Progenitor cell of endocrine pancreas (in vitro differentiated cells): ENCODE data around the gene GPR18. TPM values are rescaled to one million over a fixed set of nuclear protein-coding genes. Genes with fewer than 3 reads are reported as not detected.

Experiments
- DNase-seq: peaks from one replicate; pipeline ENCODE4 v3.0.0; 2021; ENCODE audit warnings: low spot score; ENCODE audit not compliant: unreplicated experiment
- H3K27ac Mint-ChIP-seq: 2 replicates; pipeline ENCODE4 v1.8.0; 2021; ENCODE audit warnings: mild to moderate bottlenecking, moderate library complexity, mixed read lengths
- H3K27me3 Mint-ChIP-seq: 2 replicates; pipeline ENCODE4 v1.8.0; 2021; ENCODE audit warnings: mixed read lengths
- H3K36me3 Mint-ChIP-seq: 2 replicates; pipeline ENCODE4 v1.8.0; 2022; ENCODE audit warnings: mixed read lengths; ENCODE audit not compliant: insufficient read depth
- H3K4me1 Mint-ChIP-seq: 2 replicates; pipeline ENCODE4 v1.8.0; 2021; ENCODE audit warnings: low read depth, mixed read lengths
- H3K4me3 Mint-ChIP-seq: 2 replicates; pipeline ENCODE4 v1.8.0; 2021; ENCODE audit warnings: low read depth, mild to moderate bottlenecking, moderate library complexity, mixed read lengths
- H3K9me3 Mint-ChIP-seq: 2 replicates; pipeline ENCODE4 v1.8.0; 2021; ENCODE audit warnings: low read depth, mixed read lengths
- total RNA-seq: library from RNA; stranded (reverse); gene quantifications from 2 replicates; pipeline ENCODE4 v1.2.1, GENCODE V29; 2021
- TF ChIP-seq, protein P1 (sequence below): fragments of 200-600 bp; sonication (generic); IDR thresholded peaks from one replicate; pipeline ENCODE4 v1.5.0; 2021; ENCODE audit warnings: antibody characterized with exemption, mild to moderate bottlenecking; ENCODE audit not compliant: unreplicated experiment

GPR18 gene
- total RNA-seq, 1 donor from 2014 or later = not detected

DNA sequence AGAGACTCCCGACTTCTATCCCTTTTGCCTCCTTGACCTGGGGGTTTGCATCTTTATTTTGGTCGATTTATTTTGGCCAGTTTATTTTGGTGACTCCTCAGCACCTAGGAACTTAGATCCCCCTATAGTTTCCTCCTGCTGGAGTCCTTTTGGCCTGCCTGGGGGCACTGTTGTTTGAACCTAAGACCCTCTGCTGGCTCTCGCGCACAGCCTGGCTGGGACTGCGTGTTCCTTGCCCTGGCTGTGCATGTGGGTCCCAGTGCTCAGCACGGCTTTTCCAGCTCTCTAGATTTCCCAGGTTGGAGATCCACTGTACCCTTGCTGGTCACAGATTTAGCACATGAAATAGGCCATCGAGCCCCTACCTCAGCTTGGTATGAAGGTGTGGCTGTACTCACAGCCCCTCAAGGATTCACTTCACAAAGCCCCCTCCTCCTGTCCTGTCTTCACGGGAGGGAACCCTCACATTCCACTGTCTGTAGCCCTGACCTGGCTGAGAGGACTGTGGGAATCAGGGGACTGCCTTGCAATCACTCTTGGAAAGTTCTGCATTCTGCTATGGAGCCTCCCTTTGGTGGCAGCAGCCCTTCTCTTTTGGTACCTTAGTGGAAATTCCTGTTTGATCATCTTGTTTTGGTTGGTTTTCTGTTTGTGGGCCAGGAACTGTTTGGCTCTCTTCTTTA is 49.2 kb downstream of the GPR18 start:
- Mint-ChIP-seq H3K27me3 (no peaks in the 10 kb centered on the region), H3K27ac (no peak overlapping the region), H3K4me3 (no peak overlapping the region), H3K36me3 (peaks cover 2% of the 10 kb centered on the region), H3K9me3 (no peaks in the 10 kb centered on the region), H3K4me1 (peaks cover 19% of the 10 kb centered on the region)
- no peak for DNase-seq
- TF ChIP-seq, protein P1, sequence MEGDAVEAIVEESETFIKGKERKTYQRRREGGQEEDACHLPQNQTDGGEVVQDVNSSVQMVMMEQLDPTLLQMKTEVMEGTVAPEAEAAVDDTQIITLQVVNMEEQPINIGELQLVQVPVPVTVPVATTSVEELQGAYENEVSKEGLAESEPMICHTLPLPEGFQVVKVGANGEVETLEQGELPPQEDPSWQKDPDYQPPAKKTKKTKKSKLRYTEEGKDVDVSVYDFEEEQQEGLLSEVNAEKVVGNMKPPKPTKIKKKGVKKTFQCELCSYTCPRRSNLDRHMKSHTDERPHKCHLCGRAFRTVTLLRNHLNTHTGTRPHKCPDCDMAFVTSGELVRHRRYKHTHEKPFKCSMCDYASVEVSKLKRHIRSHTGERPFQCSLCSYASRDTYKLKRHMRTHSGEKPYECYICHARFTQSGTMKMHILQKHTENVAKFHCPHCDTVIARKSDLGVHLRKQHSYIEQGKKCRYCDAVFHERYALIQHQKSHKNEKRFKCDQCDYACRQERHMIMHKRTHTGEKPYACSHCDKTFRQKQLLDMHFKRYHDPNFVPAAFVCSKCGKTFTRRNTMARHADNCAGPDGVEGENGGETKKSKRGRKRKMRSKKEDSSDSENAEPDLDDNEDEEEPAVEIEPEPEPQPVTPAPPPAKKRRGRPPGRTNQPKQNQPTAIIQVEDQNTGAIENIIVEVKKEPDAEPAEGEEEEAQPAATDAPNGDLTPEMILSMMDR = no peak

DNA sequence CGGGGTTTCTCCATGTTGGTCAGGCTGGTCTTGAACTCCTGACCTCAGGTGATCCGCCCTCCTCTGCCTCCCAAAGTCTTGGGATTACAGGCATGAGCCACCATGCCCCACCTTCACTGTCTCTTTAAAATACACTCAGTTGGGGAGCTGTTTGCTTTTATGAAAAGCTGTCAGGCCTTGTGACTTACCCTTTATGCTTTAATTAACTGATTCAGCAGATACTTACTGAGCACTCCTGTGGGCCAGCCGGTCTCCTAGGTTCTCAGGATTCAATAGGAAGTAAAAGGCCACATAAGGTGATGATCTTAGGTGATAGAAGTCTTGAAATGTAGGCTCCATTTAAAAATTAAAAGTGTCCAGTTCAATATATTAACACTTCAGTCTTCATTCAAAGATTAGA is 50.0 kb downstream of the GPR18 start:
- Mint-ChIP-seq H3K36me3 (peaks cover 2% of the 10 kb centered on the region), H3K4me1 (peaks cover 22% of the 10 kb centered on the region)

DNA sequence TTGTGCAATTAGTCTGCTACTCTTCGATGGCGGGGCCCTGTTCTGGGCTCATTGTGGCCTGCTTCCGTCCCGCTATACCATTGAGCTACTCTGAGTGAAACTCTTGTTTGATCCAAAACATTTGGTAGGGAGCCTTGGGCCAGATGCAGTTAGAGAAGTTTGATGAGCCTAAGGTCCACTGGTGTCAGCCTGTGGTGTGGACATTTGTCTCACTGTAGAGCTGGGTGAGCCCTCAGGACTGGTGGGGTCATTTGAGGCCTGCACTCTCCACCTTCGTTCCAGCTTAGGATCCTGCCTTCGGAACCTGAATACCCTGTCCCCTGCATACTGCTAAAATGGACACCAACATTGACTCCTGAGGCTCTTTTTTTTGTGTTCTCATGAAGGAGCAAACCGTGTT is 50.7 kb downstream of the GPR18 start:
- peaks cover 2% of the 10 kb centered on the region for H3K36me3 Mint-ChIP-seq
- TF ChIP-seq, protein P1 = no peak
- H3K27me3 Mint-ChIP-seq = no peaks in the 10 kb centered on the region
- no peak for DNase-seq
- H3K9me3 Mint-ChIP-seq = no peaks in the 10 kb centered on the region
- no peak overlapping the region for H3K27ac Mint-ChIP-seq
- peaks cover 24% of the 10 kb centered on the region for H3K4me1 Mint-ChIP-seq
- H3K4me3 Mint-ChIP-seq = no peak overlapping the region

More for the DNA sequence above, 50.0 kb downstream of the GPR18 start:
- H3K27me3 Mint-ChIP-seq = no peaks in the 10 kb centered on the region
- DNase-seq = no peak
- no peaks in the 10 kb centered on the region for H3K9me3 Mint-ChIP-seq
- H3K4me3 Mint-ChIP-seq = no peak overlapping the region
- TF ChIP-seq, protein P1 = no peak
- no peak overlapping the region for H3K27ac Mint-ChIP-seq

DNA sequence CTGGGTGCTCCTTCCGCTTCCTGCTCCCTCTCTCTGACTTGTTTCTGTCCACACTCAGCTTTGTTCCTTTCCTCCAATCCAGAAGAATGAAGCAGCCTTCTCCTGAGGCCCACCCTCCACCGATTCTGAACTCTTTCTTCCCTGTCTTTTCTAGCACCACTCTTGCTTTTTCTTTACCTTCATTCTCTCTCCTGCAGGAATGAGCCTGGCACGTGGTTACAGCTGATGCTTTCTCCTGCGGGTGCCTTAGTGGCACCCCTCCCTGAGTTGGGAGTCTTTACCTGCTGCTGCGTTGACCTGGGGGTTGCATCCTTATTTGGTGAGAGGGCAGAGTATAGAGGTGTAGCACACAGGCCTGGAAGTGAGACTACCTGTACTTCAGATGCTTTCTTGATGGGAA is 51.3 kb downstream of the GPR18 start:
- TF ChIP-seq, protein P1 = no peak
- no peaks in the 10 kb centered on the region for H3K27me3 Mint-ChIP-seq
- peaks cover 30% of the 10 kb centered on the region for H3K4me1 Mint-ChIP-seq
- H3K9me3 Mint-ChIP-seq = no peaks in the 10 kb centered on the region
- DNase-seq = no peak
- peaks cover 2% of the 10 kb centered on the region for H3K36me3 Mint-ChIP-seq
- no peak overlapping the region for H3K27ac Mint-ChIP-seq
- H3K4me3 Mint-ChIP-seq = no peak overlapping the region

DNA sequence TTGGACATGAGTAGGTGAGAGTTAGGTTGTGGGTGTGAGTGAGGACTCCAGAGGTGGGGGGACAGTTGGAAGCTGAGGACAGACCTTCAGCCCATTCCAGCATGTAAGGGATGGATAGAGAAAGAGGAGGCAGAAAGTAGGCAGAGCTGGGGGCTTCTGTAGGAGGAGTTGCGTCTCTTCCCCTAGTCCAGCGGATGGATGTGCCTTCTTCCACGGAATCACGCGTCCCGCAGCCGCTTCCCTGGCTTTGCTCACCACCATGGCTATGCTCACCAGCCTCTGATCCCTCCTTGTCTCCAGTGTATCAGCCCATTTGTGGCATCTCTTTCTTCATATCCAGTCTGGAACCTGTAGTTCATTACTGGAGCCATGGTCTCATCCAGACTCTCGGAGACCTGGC is 52.0 kb downstream of the GPR18 start:
- Mint-ChIP-seq H3K9me3 (no peaks in the 10 kb centered on the region), H3K36me3 (no peaks in the 10 kb centered on the region), H3K4me1 (peaks cover 35% of the 10 kb centered on the region), H3K4me3 (no peak overlapping the region), H3K27ac (no peak overlapping the region), H3K27me3 (no peaks in the 10 kb centered on the region)
- no peak for DNase-seq
- TF ChIP-seq, protein P1 = no peak
